Mammary epithelial cell (primary cell): ENCODE measurements around the gene FMO2.

ENCODE experiments used
- CTCF ChIP-seq, 2 donors: IDR thresholded peaks in 1 of 2; conservative IDR thresholded peaks in 1 of 2; 2 replicates each; pipeline ENCODE4 v1.5.1; 2011 to 2012; ENCODE audit warnings: inconsistent platforms in 2 of 2, low read length in 2 of 2, mild to moderate bottlenecking in 2 of 2, control low read depth in 1 of 2, low read depth in 1 of 2; ENCODE audit not compliant: insufficient read depth in 1 of 2; ENCODE audit errors: extremely low read depth in 1 of 2
- EZH2 ChIP-seq: IDR thresholded peaks from 2 replicates; pipeline ENCODE4 v1.6.1; 2012; ENCODE audit warnings: low read length, inconsistent platforms, borderline replicate concordance

- TF ChIP-seq CTCF (conservative IDR thresholded peaks at IDR 0.05 in 1 of 2, IDR thresholded peaks at IDR 0.05 in 1 of 2; ENCODE audit: extremely low read depth in 1 of 2, insufficient read depth in 1 of 2, low read depth in 1 of 2, low read length in 2 of 2) (no peak), EZH2 (no peak)
Observed at GRCh38 chr1:171256940-171257606, 72.0 kb downstream of the FMO2 start.
